GM12873 (cell line): ENCODE data around the gene SNX30.

ENCODE experiments used
- CTCF ChIP-seq: IDR thresholded peaks from 2 replicates; pipeline ENCODE4 v1.5.1; 2012; ENCODE audit warnings: low read depth, mild to moderate bottlenecking, moderate library complexity, low read length, control low read depth; ENCODE audit not compliant: insufficient read depth; ENCODE audit errors: missing control alignments

Gene SNX30

GRCh38 chr9:112794731-112795130 is 44.2 kb downstream of the SNX30 start:
- TF ChIP-seq CTCF = no peak

- TF ChIP-seq CTCF = no peak
These were observed 45.4 kb downstream of the SNX30 start for GRCh38 chr9:112795921-112796320.

DNA sequence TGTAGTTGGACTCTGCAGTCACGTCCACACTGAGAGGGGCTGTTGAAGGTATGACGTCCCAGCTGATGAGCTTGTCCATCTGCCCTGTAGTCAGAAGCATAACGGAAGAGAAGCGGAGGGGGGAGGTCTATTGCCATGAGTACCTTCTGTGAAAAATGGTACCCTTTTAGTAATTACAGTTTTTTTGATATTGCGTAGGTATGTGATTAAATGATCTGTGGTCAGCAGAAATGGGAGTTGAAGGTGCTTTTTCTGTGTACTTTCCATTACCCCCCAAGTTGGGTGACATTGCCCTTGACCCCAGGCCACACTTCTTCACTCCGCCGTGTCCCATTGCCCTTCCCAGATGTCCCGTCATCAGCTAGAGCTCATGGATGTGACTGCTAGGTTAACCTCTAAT is 45.9 kb downstream of the SNX30 start:
- no peak for TF ChIP-seq CTCF

DNA sequence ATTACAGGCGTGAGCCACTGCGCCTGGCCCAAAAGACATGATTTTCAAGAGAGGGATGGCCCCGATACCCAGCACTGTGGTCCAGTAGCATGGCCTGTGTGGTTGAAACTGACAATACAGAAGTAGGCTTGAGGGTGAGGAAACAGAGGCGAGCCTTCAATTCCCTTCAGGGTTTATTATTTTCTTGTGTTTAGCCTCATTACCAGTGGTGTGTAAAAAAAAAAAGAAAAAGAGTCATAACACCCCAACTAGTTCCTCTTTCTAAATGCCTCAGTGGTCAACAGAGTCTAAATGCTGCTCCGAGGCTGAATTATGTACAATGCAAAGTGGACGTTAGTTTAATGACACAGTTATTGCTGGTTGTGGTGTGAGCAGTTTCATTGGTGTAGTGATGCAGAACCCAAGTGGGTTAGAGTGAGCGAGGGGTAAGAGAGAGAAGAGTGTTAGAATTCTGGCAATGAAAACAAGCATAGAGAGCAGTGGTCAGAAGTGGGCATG is 58.8 kb downstream of the SNX30 start:
- TF ChIP-seq CTCF = no peak

GRCh38 chr9:112809906-112810305 is 59.3 kb downstream of the SNX30 start:
- TF ChIP-seq CTCF = no peak

DNA sequence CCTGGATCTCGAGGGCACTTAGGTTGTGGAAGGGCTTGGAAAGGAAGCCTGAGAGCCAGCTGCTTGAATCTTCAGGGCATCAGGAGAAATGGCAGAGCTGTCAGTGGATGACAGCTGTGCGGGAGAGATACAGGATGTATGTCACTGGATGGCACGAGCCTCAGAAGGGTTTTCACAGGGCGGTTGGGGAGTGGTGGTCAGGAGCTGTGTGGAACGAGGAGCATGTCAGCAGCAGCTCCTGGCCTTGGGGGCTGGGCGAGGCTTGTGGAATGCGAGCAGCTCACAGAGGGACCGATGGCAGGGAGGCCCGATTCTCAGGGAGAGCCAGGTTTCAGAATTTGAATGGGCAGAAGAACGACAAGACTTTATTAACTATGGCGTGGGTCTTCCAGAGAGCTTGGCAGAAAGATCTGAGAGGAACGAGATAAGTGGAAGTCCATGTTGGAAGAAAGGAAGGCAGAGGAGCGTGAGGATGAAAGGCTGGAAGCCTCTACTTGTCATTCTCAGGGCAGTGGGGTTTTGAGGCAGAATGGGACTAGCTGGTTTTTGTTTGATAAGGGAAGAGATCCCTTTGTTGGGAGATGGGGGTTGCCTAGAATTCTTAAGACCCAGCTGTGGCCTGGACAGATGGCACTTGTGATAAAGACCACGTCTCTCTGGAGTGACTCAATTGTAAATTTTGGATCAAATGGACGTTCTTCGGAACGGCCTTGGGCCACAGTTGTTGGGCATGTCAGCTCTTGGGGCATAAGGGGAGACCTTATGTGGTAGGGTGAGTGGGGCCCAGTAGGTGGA is 60.3 kb downstream of the SNX30 start:
- no peak for TF ChIP-seq CTCF

DNA sequence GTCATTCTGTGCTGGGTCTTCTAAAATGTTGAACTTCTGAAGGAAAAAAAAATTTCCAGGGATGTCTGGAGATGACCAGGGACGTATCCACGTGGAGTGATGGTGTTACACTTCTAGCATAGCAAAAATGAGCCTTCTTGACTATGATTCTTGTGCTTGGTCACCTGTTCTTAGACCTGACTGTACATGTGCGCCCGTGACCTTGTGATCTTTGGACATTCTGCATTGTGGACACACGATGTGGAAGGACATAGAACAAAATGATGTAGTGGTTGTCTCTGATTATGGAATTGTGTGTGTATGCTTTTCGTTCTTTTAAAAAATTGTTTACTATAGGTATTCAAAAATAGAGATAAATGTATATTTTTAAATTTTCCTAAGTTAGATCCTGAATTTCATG is 61.0 kb downstream of the SNX30 start:
- TF ChIP-seq CTCF = no peak
